Caco-2 (cell line): ENCODE measurements around the gene TAGLN. TPM values are rescaled to one million over a fixed set of nuclear protein-coding genes. Genes with fewer than 3 reads are reported as not detected.

Experiments
- BruUV-seq: library from RNA; stranded (reverse); fragments of 400-500 nt; replicated peaks from 2 replicates; lab custom pipeline; 2021; lab: Mats Ljungman, UMichigan
- CTCF ChIA-PET: fragments of 300-600 bp; sonication (Branson Sonifier 250); formaldehyde crosslinking; loops from one replicate; lab custom pipeline; 2022; ENCODE audit warnings: antibody characterized with exemption; lab: Charles Lee
- POLR2A ChIA-PET: fragments of 300-600 bp; sonication (Branson Sonifier 250); formaldehyde crosslinking; loops from one replicate; lab custom pipeline; 2022; ENCODE audit warnings: antibody characterized with exemption; lab: Charles Lee
- DNase-seq, 2 experiments: peaks; one replicate each; pipeline versions ENCODE4 v3.0.0 to v3.0.0-alpha.2; 2020 to 2022
- H3K27me3 ChIP-seq: replicated peaks from 2 replicates; pipeline ENCODE4 v1.6.0; 2011; ENCODE audit warnings: low read length; ENCODE audit not compliant: control insufficient read depth, insufficient read depth
- H3K36me3 ChIP-seq: 2 replicates; pipeline ENCODE4 v1.5.1; 2011; ENCODE audit warnings: low read length; ENCODE audit not compliant: control insufficient read depth, insufficient read depth
- H3K4me1 ChIP-seq: fragments of 250-450 bp; sonication (Bioruptor Pico); 2 replicates; pipeline ENCODE4 v1.5.1; 2020; ENCODE audit warnings: mild to moderate bottlenecking
- H3K4me3 ChIP-seq: 2 replicates; pipeline ENCODE4 v1.5.1; 2011; ENCODE audit warnings: low read depth, mild to moderate bottlenecking, control low read depth, low read length
- H3K9me3 ChIP-seq: fragments of 250-450 bp; sonication (Bioruptor Pico); 2 replicates; pipeline ENCODE4 v1.5.1; 2020; ENCODE audit warnings: mild to moderate bottlenecking, moderate library complexity
- H3K27ac Mint-ChIP-seq: one replicate; pipeline ENCODE4 v1.8.0; 2022; ENCODE audit warnings: mixed read lengths; ENCODE audit not compliant: unreplicated experiment
- H3K27me3 Mint-ChIP-seq: one replicate; pipeline ENCODE4 v1.8.0; 2022; ENCODE audit warnings: mixed read lengths; ENCODE audit not compliant: insufficient read depth, unreplicated experiment
- H3K36me3 Mint-ChIP-seq: one replicate; pipeline ENCODE4 v1.8.0; 2022; ENCODE audit warnings: mild to moderate bottlenecking, mixed read lengths; ENCODE audit not compliant: insufficient read depth, unreplicated experiment
- H3K4me1 Mint-ChIP-seq: one replicate; pipeline ENCODE4 v1.8.0; 2022; ENCODE audit warnings: low read depth, mixed read lengths; ENCODE audit not compliant: unreplicated experiment
- H3K4me3 Mint-ChIP-seq: one replicate; pipeline ENCODE4 v1.8.0; 2022; ENCODE audit warnings: mild to moderate bottlenecking, moderate library complexity, mixed read lengths; ENCODE audit not compliant: unreplicated experiment
- H3K9me3 Mint-ChIP-seq: one replicate; pipeline ENCODE4 v1.8.0; 2022; ENCODE audit warnings: mixed read lengths; ENCODE audit not compliant: unreplicated experiment
- CTCF ChIP-seq, 2 experiments: fragments of 200-600 bp in 1 of 2; IDR thresholded peaks; 1 replicate in 1 of 2; 2 replicates in 1 of 2; pipeline versions ENCODE4 v1.5.1 to v1.8.0; 2011 to 2022; ENCODE audit warnings: antibody characterized with exemption in 1 of 2, control low read depth in 1 of 2, inconsistent platforms in 1 of 2, low read depth in 1 of 2, low read length in 1 of 2, mild to moderate bottlenecking in 1 of 2, moderate library complexity in 1 of 2; ENCODE audit not compliant: insufficient read depth in 1 of 2, severe bottlenecking in 1 of 2, unreplicated experiment in 1 of 2
- intact Hi-C: fragments of 100-400 bp; cut with micrococcal nuclease; formaldehyde crosslinking; loops from one replicate; pipeline ENCODE4 v1.10.0; 2022; ENCODE audit not compliant: unreplicated experiment
- total RNA-seq: library from RNA; stranded (reverse); gene quantifications from 2 replicates; pipeline ENCODE4 v1.2.3, GENCODE V29; 2022

Gene TAGLN
- total RNA-seq, 1 experiment from 2014 or later, result 303 TPM

- Mint-ChIP-seq H3K9me3 (no peaks in the 10 kb centered on the region), H3K4me3 (peak overlapping the region; percentile 97), H3K27me3 (no peaks in the 10 kb centered on the region), H3K27ac (peak overlapping the region; percentile 96), H3K4me1 (peaks cover 23% of the 10 kb centered on the region), H3K36me3 (peaks cover 75% of the 10 kb centered on the region)
- Histone ChIP-seq H3K4me3 (peak overlapping the region; percentile 87), H3K4me1 (peaks cover 24% of the 10 kb centered on the region), H3K27me3 (no peaks in the 10 kb centered on the region), H3K9me3 (no peaks in the 10 kb centered on the region), H3K36me3 (peaks cover 7% of the 10 kb centered on the region)
- no peak for DNase-seq
- no peak for TF ChIP-seq CTCF (IDR thresholded peaks at IDR 0.05; ENCODE audit: insufficient read depth in 1 of 2, low read depth in 1 of 2, low read length in 1 of 2, severe bottlenecking in 1 of 2, unreplicated experiment in 1 of 2)
- ChIA-PET POLR2A (interaction anchor here (0.7 to 1.9 kb wide), 6 partner anchors 31 to 349 kb away, joined by 3 to 21 read pairs (median 5); partner anchors contain the start of gene PAFAH1B2), CTCF (interaction anchor here (1.9 to 4.0 kb wide), 2 partner anchors 33 to 49 kb away, joined by 14 to 38 read pairs; partner anchors contain the start of gene PAFAH1B2)
- BruUV-seq, result no TSS peak
- intact Hi-C loops, result loop anchor here (1.0 kb wide), 3 partner anchors 22 to 49 kb away; partner anchors contain the start of genes PAFAH1B2 and TAGLN
Measured at GRCh38 chr11:117177534-117178209, 21.5 kb upstream of the TAGLN start.

GRCh38 chr11:117178210-117179034 lies 20.7 kb upstream of the TAGLN start, which contains the start of gene SIDT2:
SIDT2 (plus strand) TSS chr11:117178743; CDS start chr11:117179264, 521 bp downstream.
- peak within 1 kb of the TSS; percentile 97 for H3K4me3 Mint-ChIP-seq
- CTCF ChIA-PET, result interaction anchor here (0.5 to 4.0 kb wide), 7 partner anchors 34 to 1840 kb away, joined by 3 to 38 read pairs (median 4); partner anchors contain the start of genes BUD13, PAFAH1B2, PCSK7 and RPS25
- TSS peak; percentile 79 for BruUV-seq
- H3K9me3 Mint-ChIP-seq, result no peaks in the 10 kb centered on the region
- H3K4me3 ChIP-seq, result peak within 1 kb of the TSS; percentile 87
- POLR2A ChIA-PET, result interaction anchor here (0.7 to 1.9 kb wide), 14 partner anchors 8 to 358 kb away, joined by 3 to 21 read pairs (median 4); partner anchors contain the start of genes CEP164, PAFAH1B2 and TAGLN
- peak; percentile 96 to 97 for DNase-seq
- peak within 1 kb of the TSS; percentile 96 for H3K27ac Mint-ChIP-seq
- intact Hi-C loops, result loop anchor here (1.0 kb wide), 3 partner anchors 21 to 48 kb away; partner anchors contain the start of genes PAFAH1B2 and TAGLN
- H3K9me3 ChIP-seq, result no peaks in the 10 kb centered on the region
- TF ChIP-seq CTCF (IDR thresholded peaks at IDR 0.05; ENCODE audit: insufficient read depth in 1 of 2, low read depth in 1 of 2, low read length in 1 of 2, severe bottlenecking in 1 of 2, unreplicated experiment in 1 of 2), result no peak
- H3K27me3 Mint-ChIP-seq, result no peaks in the 10 kb centered on the region
- peaks cover 7% of the 10 kb centered on the region for H3K36me3 ChIP-seq
- H3K4me1 Mint-ChIP-seq, result peaks cover 23% of the 10 kb centered on the region
- peaks cover 20% of the 10 kb centered on the region for H3K4me1 ChIP-seq
- H3K27me3 ChIP-seq, result no peaks in the 10 kb centered on the region
- peaks cover 71% of the 10 kb centered on the region for H3K36me3 Mint-ChIP-seq
